Tibial nerve (tissue), 4 donors: ENCODE data around the gene FAM228B. TPM values are rescaled to one million over a fixed set of nuclear protein-coding genes. Genes with fewer than 3 reads are reported as not detected.
A peak's percentile ranks its signal among the peaks of the same experiment; 100 is the strongest.

ENCODE experiments used
- DNase-seq, 2 donors: peaks; one replicate each; pipeline ENCODE4 v3.0.0-alpha.2; 2019; ENCODE audit warnings: low spot score in 2 of 2
- H3K27ac ChIP-seq, 4 donors: fragments of 200-600 bp; sonication (generic) in 3 of 4; one replicate each; pipeline ENCODE4 v1.5.1; 2017 to 2019; ENCODE audit warnings: mild to moderate bottlenecking in 1 of 4
- H3K27me3 ChIP-seq, 2 donors: fragments of 200-600 bp; sonication (generic) in 1 of 2; one replicate each; pipeline versions ENCODE4 v1.5.1 to v1.6.0; 2017 to 2019
- H3K36me3 ChIP-seq, 3 donors: fragments of 200-600 bp; sonication (generic); one replicate each; pipeline ENCODE4 v1.5.1; 2018 to 2019
- H3K4me1 ChIP-seq, 4 donors: fragments of 200-600 bp; sonication (generic) in 3 of 4; one replicate each; pipeline ENCODE4 v1.5.1; 2017 to 2019
- H3K4me3 ChIP-seq, 4 donors: fragments of 200-600 bp; sonication (generic) in 3 of 4; one replicate each; pipeline ENCODE4 v1.5.1; 2017 to 2019; ENCODE audit warnings: mild to moderate bottlenecking in 1 of 4, moderate library complexity in 1 of 4
- H3K9me3 ChIP-seq, 4 donors: fragments of 200-600 bp; sonication (generic) in 3 of 4; one replicate each; pipeline ENCODE4 v1.5.1; 2017 to 2019
- EP300 ChIP-seq, 2 donors: sonication (generic); formaldehyde crosslinking; IDR thresholded peaks; one replicate each; pipeline ENCODE4 v1.6.1; 2017; ENCODE audit warnings: antibody characterized with exemption in 2 of 2, mild to moderate bottlenecking in 1 of 2
- POLR2A ChIP-seq, 2 donors: fragments of 450-650 bp; IDR thresholded peaks; one replicate each; pipeline ENCODE4 v1.6.1; 2017; ENCODE audit warnings: antibody characterized with exemption in 2 of 2, mild to moderate bottlenecking in 2 of 2, moderate library complexity in 2 of 2
- WGBS, 2 donors: methylation state at CpG; one replicate each; pipeline ENCODE4 v1.1.5; 2018; 5-methylcytosine and 5-hydroxymethylcytosine counted together
- total RNA-seq, 4 donors: library from RNA; depleted of rRNA; stranded (reverse); fragments of >200 nt; gene quantifications; one replicate each; pipeline ENCODE4 v1.1.0, GENCODE V29; 2016
- TF ChIP-seq, protein P1 (sequence below), 5 experiments: fragments of 200-600 bp in 3 of 5; fragments of 450-650 bp in 2 of 5; sonication (generic) in 3 of 5; IDR thresholded peaks; one replicate each; pipeline ENCODE4 v1.5.1; 2016 to 2019; ENCODE audit warnings: antibody characterized with exemption in 5 of 5, mild to moderate bottlenecking in 3 of 5, moderate library complexity in 2 of 5

FAM228B gene
- total RNA-seq, 4 donors from 2014 or later, result 37.7 to 68.6 (median 46.6) TPM

DNA sequence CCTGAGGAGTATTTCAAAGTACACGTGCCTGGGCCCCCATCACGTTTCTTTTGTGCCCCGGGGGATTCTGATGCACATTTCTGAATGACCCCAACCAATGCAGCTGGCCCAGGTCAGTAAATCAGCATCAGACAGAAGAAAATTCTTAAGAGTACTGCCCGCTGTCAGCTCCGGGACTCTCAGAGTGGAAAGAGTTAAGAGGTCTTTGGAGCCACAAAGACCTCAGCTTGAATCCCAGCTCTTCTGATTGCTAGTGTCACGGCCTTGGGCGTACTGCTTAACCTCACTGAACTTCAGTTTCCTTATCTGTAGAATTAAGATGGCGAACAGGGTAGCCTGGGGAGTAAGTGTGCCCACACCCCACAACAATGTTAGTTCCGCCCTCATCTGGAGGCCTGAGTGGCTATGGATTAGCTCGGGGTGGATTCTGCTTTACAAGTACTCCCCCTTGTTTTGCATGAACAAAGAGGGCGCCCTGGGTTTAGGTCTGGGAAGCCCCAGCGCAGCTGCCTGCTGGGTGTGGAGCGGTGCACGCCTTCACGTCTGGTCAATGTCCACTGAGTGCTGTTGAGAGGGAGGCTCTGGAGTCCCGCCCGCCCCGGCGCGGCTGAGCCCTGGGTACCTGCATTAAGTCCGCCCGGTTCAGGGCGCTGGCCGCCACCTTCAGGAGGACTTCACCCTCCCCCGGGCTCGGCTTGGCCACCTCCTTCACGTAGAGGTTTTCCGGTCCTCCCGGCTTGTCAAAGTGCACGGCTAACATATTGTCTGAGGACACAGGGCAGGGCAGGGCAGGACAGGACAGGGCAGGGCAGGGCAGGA, 39.5 kb upstream of the FAM228B start:
- Histone ChIP-seq H3K27me3 (no peaks in the 10 kb centered on the region), H3K36me3 (peaks cover 0 to 56% (median 0%) of the 10 kb centered on the region in 3 donors), H3K4me3 (peak overlapping the region; percentile 59 to 78 (median 64)), H3K27ac (peak overlapping the region; percentile 90 to 96 (median 92)), H3K9me3 (no peaks in the 10 kb centered on the region), H3K4me1 (peaks cover 0 to 17% (median 8%) of the 10 kb centered on the region in 4 donors)
- no peak for DNase-seq
- WGBS, 2 donors, result 12 to 19% methylated on average over 11 of the region's 30 CpGs
- TF ChIP-seq POLR2A (IDR thresholded peaks at IDR 0.05), result no peak
- TF ChIP-seq, protein P1, sequence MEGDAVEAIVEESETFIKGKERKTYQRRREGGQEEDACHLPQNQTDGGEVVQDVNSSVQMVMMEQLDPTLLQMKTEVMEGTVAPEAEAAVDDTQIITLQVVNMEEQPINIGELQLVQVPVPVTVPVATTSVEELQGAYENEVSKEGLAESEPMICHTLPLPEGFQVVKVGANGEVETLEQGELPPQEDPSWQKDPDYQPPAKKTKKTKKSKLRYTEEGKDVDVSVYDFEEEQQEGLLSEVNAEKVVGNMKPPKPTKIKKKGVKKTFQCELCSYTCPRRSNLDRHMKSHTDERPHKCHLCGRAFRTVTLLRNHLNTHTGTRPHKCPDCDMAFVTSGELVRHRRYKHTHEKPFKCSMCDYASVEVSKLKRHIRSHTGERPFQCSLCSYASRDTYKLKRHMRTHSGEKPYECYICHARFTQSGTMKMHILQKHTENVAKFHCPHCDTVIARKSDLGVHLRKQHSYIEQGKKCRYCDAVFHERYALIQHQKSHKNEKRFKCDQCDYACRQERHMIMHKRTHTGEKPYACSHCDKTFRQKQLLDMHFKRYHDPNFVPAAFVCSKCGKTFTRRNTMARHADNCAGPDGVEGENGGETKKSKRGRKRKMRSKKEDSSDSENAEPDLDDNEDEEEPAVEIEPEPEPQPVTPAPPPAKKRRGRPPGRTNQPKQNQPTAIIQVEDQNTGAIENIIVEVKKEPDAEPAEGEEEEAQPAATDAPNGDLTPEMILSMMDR (IDR thresholded peaks at IDR 0.05), result no peak
- no peak for TF ChIP-seq EP300 (IDR thresholded peaks at IDR 0.05)

DNA sequence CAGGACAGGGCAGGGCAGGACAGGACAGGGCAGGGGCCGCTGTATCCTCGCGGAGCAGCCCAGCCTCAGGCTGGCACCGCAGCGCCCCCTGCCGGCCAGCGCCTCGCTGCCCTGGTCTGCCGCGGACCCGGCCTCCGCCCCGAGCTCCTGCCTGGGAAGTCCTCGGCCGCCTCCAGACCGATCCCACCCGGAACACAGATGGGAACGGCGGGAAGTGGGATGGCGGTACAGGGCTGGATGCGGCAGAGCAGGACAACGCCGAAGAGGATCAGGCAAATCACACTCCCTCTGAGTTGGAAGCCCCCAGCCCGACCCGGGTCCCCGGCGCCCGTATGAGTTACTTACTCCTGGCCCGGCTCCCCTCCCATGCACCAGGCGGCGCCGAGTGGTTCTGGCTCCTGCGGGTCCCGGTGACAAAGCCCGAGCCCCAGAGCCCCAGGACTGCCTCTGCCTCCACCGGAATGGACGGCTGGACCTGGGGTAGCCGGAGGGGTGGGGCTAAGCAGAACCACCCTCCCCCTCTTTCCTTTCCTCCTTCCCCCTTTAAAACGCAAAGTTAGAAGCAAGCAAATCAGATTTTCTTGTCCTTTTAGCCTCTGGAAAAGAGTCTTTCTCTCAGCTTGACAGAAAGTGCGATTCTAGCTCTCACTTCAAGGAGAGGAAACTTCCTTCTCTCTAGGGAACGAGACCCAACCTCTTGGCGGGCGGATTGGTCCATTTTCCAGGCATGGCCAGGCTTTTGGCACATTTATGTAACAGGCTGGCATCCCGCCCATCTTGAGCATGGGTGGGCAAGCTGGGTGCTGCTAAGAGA, 38.7 kb upstream of the FAM228B start, which contains the start of gene TP53I3:
Gene TP53I3, minus strand, starts transcription at position 449 of the 814 bp plus-strand sequence. CDS start 508 bp downstream, outside the sequence.
- TF ChIP-seq, protein P1 (IDR thresholded peaks at IDR 0.05), result peak; percentile 95 to 99 (median 97)
- TF ChIP-seq EP300 (IDR thresholded peaks at IDR 0.05), result peak; percentile 16 to 83
- peak; percentile 65 to 72 for TF ChIP-seq POLR2A (IDR thresholded peaks at IDR 0.05)
- Histone ChIP-seq H3K4me3 (peak within 1 kb of the TSS; percentile 59 to 78 (median 64)), H3K9me3 (no peaks in the 10 kb centered on the region), H3K4me1 (peaks cover 0 to 17% (median 8%) of the 10 kb centered on the region in 4 donors), H3K36me3 (peaks cover 0 to 50% (median 0%) of the 10 kb centered on the region in 3 donors), H3K27ac (peak within 1 kb of the TSS; percentile 90 to 96 (median 92)), H3K27me3 (no peaks in the 10 kb centered on the region)
- peak; percentile 79 to 85 for DNase-seq
- 1% methylated on average over 30 to 33 of the region's 44 CpGs for WGBS, 2 donors

DNA sequence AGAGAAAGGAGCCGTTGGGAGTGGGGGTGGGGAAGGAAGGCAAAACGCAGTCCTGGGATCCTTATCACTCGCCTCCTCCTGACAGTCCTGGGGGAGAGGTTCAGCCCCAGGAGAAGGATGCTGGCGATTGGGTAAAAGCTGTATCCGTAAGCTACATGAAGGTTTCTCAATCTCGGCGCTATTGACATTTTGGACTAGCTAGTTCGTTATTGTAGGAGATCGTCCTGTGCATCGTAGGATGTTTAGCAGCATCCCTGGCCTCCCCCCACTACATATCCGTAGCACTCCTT, 38.1 kb upstream of the FAM228B start:
- peak overlapping the region; percentile 59 to 78 (median 64) for H3K4me3 ChIP-seq
- peaks cover 0 to 46% (median 0%) of the 10 kb centered on the region in 3 donors for H3K36me3 ChIP-seq
- DNase-seq, result no peak
- H3K4me1 ChIP-seq, result peaks cover 0 to 17% (median 8%) of the 10 kb centered on the region in 4 donors
- TF ChIP-seq EP300 (IDR thresholded peaks at IDR 0.05) (no peak), POLR2A (IDR thresholded peaks at IDR 0.05) (no peak)
- TF ChIP-seq, protein P1 (IDR thresholded peaks at IDR 0.05), result no peak
- WGBS, 2 donors, result 8 to 19% methylated on average over 11 of the region's 11 CpGs
- H3K9me3 ChIP-seq, result no peaks in the 10 kb centered on the region
- H3K27ac ChIP-seq, result peak overlapping the region; percentile 90 to 96 (median 92)
- no peaks in the 10 kb centered on the region for H3K27me3 ChIP-seq

DNA sequence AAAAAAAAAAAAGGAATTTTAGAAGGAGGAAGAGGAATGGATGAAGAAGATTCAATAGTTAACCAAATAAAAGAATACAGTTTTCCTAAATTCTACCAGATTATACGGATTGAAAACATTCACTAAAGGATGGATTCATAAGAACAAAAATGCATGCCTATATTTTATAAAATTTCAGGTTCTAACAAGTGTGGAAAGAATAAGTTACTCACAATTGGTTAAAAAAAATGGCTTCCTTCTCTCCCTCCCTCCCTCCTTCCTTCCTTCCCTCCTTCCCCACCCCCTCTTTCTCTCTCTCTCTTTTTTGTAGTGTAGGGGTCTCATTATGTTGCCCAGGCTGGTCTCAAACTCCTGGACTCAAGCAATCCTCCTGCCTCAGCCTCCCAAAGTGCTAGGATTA, 37.0 kb upstream of the FAM228B start:
- Histone ChIP-seq H3K4me1 (peaks cover 0 to 17% (median 8%) of the 10 kb centered on the region in 4 donors), H3K36me3 (peaks cover 0 to 35% (median 0%) of the 10 kb centered on the region in 3 donors), H3K4me3 (no peak overlapping the region), H3K9me3 (no peaks in the 10 kb centered on the region), H3K27ac (no peak overlapping the region), H3K27me3 (no peaks in the 10 kb centered on the region)
- 85 to 94% methylated on average over 1 of the region's 1 CpG for WGBS, 2 donors
- TF ChIP-seq POLR2A (IDR thresholded peaks at IDR 0.05), result no peak
- TF ChIP-seq, protein P1 (IDR thresholded peaks at IDR 0.05), result no peak
- TF ChIP-seq EP300 (IDR thresholded peaks at IDR 0.05), result no peak
- no peak for DNase-seq
